Fibroblast of upper back skin (primary cell): ENCODE measurements around the gene TMEM203.
"Not testable (repeated sequence)": the region's sequence is repeated elsewhere in the genome, so short reads cannot be mapped to it uniquely, and the experiment has no call there.

ENCODE experiments used
- DNase-seq: peaks from one replicate; pipeline ENCODE4 v3.0.0-alpha.2; 2013

TMEM203 gene

DNA sequence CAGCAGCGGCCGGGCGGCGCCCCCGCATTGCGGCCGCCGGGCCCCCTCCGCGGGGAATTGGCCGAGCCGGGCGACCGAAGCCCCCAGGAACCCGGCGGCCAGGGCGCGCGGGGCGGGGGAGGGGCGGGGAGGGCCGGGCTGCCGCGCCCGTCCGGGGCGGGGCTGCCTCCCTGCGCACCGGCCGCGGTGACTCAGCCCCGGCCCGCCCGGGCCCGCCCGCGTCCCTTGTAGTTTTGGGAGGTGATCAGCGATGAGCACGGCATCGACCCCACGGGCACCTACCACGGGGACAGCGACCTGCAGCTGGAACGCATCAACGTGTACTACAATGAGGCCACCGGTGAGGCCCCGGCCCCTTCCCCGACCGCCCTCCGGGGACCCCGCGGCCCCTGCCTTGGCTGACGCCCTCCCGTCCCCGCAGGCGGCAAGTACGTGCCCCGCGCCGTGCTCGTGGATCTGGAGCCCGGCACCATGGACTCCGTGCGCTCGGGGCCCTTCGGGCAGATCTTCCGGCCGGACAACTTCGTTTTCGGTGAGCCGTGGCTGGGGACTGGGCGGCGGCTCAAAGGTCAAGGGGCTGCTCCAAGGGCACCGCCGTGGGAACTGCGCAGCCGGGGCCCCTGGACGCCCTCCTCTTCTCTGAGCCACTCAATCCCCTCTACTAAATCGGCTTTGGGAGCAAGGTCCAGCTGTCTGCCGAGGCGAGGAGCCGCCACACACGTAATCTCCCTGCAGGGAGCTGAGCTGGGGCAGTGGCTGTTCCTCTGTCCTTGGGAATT is 36.2 kb upstream of the TMEM203 start:
- peak; percentile 33 for DNase-seq

DNA sequence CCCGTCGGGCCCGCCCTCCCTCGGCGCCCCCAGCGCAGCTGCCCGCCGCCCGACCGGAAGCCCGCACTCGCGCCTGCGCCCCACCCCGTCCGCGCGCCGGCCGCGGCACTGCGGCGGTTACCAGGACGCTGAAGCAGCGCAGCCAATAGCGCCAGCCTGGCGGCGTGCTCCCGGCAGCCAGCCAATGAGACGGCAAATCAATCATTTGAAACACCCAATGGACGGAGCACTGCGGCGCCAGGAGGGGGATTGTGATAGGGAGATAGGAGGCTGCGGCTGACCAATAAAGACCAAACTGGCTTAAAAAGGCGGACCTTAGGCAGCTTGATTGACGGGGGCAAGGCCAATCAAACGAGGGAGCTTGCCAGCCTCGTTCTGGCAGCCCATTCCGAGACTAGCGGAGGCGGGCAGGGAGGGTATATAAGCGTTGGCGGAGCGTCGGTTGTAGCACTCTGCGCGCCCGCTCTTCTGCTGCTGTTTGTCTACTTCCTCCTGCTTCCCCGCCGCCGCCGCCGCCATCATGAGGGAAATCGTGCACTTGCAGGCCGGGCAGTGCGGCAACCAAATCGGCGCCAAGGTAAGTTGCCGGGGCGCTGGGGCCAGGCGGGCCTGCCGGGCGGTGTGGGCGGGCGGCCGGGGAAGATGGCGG is 35.5 kb upstream of the TMEM203 start, which contains the start of gene TUBB4B:
TSS of gene TUBB4B (plus strand) at position 447 of the 649 bp plus-strand sequence. CDS start at position 521, 74 bp downstream.
- DNase-seq = peak; percentile 100

DNA sequence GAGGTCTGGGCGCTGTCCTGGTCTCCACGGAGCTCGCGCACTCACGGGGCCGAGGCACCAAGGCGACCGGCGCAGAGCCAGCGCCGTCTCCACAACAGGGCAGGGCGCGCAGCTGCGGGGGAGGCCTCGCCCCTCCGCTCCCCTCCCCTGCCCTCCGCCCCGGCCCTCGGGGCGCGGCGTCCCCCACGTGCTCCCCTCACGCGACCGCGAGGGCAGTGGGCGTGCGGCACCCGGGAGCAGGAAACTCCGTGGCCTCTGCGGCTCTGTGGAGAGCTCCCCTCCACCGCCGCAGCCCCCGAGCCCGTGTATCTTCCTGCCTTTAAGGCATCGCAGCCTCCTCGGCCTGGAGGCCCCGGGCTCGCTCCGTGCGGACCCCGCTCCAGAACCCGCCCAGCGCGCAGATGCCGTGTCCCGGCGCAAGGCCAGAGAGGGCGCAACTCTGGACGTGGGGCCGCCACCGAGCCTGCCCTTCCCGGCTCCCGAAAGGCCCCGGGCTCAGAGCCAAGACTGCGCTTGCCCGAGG is 34.9 kb upstream of the TMEM203 start:
- peak; percentile 54 for DNase-seq

DNA sequence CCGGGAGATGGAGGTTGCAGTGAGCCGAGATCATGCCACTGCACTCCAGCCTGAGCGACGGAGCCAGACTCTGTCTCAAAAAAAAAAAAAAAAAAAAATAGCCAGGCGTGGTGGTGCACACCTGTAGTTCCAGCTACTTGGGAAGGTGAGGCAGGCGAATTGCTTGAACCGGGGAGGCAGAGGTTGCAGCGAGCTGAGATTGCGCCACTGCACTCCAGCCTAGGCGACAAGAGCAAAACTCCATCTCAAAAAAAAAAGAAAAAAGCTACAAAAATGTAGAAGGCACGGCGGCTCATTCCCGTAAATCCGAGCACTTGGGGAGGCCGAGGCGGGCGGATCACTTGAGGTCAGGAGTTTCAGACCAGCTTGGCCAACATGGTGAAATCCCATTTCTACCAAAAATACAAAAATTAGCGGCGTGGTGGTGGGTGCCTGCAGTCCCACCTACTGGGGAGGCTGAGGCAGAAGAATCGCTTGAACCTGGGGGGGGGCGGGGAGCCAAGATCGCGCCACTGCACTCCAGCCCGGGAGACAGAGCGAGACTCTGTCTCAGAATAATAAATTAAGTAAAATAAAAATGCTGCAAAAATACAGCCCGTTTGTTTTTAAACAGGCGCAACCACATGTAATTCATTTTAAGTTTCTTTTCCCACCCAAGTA is 34.2 kb upstream of the TMEM203 start:
- DNase-seq = not testable (repeated sequence)

DNA sequence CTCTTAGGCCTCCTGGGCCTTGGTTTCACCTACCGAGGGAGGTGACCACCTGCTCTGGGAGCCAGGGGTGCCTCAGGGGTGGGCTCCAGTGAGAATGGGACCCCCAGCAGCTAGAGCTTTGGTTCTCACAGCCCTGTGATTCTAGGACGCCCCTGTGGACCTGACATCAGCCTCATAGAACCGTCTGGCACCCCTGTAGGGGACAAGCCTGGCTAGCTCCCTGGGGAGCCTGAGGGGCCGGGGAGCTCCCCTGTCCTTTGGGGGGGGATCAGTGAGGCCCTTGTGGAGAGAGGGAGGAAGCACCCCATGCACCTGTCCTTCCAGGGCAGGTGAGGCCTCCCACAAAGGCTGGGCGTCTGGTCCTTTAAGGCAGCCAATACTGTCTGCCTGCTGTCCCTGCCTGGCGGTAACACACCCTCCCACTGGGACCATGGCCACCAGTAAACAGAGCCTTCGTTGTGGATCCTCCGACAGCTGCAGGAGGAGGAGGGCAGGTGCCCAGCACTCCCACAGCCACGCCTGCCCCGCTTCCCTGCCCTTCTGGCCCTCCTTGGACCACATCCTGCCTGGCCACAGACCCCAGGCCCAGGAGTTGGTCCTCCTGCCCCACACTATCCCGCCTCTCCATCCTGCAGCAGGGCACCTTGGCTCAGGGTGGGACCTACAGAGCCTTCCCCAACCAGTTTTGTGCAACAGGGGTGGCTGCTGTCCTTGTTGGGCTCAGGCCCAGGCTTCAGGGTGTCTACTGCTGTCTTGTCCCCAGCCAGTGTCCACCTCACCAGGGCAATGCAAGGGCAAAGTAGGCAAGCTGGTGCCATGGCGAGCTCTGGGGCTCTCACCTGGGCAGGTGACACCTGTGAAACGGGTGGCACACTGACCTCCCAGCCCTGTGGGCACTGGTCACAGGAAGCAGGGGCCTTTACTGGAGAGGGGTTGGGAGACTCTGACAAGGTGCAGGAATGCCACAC is 32.6 kb upstream of the TMEM203 start:
- no peak for DNase-seq

DNA sequence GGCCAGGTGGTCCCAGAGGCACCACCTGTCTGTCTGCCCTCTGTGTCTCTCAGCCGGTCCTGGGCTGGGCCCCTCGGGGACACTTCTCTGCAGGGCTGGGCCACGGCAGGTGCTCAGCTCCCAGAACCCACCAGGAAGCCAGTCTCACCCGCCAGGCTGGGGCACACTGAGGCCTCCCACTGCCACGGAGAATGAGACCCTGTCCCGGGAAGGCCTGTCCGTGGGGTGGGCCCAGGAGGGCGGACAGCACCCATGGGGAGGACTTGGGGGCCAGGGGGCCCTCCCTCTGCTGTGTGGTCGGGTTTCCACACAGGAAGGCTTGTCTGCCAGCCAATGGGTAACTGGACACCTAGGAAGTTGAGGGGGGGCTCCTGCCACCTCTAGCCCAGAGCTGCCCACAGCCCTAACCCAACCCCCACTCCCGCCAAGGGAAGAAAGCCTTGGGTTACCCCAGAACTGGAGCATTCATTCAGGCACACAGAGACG is 31.5 kb upstream of the TMEM203 start:
- DNase-seq = no peak

DNA sequence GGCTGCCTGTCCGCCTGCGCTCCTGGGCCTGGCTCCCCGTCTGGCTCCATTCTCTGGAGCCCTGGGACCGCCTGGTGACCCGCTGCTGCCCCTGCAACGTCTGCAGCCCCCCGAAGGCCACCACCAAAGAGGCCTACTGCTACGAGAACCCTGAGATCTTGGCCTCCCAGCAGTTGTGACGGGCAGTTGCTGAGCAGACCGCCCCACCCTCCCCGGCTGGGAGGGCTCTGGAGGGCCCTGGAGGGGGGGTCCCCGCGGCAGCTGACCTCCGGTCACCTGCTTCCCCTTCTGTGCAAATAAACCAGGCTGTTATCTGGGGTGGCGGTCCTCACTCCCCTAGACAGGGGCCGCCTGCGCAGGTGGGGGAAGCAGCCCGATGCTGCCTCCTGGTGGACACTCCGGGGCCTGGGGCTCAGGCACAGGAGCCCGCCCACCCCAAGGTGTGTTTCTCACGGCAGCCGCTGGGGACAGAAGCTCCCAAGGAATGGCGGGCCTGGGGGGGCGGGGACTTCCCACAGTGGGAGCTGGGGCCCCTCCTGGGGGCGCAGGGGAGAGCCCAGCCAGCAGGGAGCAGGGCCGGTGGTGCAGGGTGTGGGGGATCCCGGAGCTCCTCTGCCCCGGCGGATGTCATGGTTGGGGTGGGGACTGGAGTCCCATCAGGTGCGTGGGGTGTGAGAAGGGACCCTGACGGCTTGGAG is 30.9 kb upstream of the TMEM203 start:
- peak; percentile 73 for DNase-seq

DNA sequence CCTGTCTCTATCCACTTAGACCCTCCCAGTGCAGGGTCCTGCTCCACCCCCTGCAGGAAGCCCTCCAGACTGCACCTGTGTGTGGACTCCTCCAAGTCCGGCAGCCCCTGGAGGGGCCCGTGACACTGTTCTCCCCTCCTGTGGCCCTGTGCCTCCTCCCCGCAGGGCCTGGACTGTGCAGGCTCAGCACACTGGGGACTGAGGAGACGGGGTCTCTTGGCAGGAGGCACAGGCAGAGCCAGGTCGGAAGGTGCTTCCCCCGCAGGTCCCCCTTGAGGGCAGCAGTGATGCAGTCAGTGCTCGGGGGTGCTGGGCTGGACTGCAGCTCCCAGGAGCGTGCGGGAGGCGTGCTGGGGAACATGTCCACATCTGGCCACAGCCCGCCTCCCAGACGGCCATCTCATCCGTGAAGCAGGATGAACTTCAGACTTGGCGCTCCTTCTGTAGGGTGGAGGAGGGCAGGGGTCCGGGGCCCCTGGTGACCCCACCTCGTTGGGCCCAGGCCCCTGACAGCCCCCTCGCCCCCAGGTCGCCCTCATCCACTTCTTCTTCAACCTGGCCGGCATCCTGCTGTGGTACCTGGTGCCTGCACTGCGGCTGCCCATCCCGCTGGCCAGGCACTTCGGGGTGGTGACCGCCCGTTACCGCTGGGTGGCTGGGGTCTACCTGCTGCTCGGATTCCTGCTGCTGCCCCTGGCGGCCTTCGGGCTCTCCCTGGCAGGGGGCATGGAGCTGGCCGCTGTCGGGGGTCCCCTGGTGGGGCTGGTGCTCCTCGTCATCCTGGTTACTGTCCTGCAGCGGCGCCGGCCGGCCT is 30.2 kb upstream of the TMEM203 start:
- DNase-seq = no peak

DNA sequence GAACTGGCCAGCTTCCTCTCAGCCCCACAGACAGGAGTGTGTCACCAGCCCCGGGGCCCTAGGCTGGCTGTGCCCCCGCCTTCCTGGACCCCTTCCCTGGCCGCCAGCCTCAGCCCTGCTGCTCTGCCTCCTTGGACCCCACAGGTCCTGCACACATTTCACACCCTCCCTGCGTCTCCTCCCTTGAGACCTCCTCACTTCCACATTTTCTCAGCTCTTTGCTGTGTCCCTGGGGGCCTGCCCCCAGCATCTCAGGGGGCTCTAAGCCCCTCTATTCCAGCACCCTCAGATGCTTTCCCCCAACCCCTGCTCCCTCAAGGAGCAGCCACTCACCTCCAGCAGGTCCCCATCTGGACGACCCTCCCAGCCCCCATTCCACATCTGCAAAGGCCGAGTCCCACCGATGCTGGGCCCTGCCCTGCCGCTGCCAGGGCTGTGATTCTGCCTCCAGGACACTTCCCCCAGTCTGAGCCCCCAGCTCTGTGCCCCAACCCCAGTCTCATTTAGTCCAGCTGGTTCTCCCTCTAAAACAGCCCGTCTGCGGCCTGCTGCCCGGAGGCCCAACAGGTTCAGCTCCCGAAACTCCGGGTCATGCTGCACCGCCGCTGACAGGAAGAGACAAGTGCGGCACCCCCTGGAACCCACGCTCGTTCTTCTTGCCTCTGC is 29.4 kb upstream of the TMEM203 start:
- no peak for DNase-seq

DNA sequence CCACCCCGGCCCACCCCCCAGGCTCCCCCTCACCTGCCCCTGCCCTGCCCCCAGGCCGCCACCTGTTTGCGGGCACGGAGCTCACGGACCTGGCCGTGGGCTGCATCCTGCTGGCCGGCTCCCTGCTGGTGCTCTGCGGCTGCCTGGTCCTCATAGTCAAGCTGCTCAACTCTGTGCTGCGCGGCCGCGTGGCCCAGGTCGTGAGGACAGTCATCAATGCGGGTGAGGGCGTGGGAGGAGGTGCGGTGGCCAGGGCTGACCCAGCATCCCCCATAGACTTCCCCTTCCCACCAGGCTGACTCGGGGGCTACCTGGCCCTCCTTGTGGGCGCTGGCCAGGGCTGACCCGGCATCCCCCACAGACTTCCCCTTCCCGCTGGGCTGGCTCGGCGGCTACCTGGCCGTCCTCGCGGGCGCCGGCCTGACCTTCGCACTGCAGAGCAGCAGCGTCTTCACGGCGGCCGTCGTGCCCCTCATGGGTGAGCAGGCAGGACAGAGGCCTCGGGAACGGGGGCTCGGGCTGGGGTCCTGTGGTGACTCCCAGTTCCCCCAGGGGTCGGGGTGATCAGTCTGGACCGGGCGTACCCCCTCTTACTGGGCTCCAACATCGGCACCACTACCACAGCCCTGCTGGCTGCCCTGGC is 28.7 kb upstream of the TMEM203 start:
- DNase-seq = no peak

DNA sequence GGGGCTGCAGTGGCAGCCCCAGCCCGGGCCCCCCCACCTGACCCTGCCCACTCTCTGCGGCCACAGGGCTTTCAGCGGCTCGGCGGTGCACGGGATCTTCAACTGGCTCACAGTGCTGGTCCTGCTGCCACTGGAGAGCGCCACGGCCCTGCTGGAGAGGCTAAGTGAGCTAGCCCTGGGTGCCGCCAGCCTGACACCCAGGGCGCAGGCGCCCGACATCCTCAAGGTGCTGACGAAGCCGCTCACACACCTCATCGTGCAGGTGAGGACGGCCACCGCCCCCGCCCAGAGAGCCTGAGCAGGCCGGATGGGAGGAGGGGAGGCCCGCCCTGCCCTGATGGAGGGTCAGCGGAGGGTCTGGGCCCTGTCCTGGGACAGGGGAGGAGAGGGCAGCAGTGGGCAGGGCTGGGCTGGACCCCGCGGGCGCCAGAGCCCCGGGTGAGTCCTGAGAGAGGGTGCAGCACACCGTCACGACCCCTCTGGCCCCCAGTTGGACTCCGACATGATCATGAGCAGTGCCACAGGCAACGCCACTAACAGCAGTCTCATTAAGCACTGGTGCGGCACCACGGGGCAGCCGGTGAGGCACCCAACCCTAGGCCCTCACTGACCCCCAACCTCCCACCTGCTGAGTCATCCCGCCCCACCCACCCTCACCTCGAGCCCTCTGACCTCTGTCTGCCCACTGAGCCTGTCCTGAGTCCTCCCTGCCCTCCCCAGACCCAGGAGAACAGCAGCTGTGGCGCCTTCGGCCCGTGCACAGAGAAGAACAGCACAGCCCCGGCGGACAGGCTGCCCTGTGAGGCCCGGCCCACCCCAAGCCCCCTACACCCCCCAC is 27.9 kb upstream of the TMEM203 start:
- DNase-seq = no peak

DNA sequence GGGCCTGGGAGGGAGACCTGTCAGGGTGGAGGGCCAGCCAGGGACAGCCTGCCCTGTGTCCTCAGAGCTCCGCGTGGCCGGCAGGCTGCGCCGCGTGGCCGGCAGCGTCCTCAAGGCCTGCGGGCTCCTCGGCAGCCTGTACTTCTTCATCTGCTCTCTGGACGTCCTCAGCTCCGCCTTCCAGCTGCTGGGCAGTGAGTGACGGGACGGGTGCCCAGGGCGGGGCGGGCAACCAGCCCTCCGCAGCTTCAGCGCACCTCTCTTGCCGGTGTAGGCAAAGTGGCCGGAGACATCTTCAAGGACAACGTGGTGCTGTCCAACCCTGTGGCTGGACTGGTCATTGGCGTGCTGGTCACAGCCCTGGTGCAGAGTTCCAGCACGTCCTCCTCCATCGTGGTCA is 27.1 kb upstream of the TMEM203 start:
- no peak for DNase-seq

DNA sequence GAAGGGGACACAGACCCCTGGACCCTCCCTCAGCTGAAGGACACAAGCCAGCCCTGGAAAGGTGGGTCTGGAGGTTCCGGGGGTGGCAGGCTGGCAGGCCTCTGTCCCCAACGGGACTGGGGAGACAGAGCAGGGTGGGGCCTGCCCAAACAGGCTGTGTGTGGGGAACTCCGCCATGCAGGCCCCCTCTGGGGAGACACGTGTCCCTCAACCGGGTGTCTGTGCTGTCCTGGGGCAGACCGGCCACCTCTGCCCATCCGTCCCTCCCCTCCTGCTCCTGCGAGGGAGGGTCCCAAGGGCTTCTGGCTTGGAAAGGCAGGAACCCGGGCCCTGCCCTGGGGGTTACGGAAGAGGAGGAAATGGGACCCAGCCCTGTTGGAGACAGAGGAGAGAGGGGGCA is 26.7 kb upstream of the TMEM203 start:
- no peak for DNase-seq

DNA sequence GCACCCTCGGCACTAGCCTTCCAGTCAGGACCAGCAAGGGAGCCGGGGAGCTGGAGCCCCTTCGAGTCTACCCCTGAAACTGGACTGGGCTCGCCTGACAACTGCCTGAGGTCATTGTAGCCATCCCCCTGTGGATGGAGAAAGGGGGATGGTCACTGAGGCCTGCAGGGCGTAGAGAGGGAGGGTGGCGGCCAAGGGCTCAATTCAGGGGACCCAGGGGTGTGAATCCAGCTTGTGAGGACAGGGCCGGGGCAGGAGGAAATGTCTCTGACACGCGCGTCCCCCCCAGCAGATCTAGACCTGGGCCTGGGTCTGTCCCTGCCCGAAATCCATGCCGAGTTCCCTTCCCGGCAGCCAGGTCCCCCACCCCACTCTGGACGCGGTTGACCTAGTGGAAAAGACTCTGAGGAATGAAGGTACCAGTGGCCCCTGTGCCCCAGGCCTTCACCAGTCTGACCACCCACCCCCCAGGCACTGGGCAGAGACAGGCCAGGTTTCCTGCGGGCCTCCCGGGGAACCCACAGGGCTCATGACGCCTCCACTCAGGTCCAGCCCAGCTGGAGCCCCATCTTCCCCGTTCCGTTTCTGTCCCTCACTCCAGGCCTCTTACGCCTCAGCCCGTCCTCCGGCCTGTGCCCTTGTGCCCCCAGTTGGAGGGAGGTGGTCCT is 26.1 kb upstream of the TMEM203 start:
- DNase-seq = no peak

DNA sequence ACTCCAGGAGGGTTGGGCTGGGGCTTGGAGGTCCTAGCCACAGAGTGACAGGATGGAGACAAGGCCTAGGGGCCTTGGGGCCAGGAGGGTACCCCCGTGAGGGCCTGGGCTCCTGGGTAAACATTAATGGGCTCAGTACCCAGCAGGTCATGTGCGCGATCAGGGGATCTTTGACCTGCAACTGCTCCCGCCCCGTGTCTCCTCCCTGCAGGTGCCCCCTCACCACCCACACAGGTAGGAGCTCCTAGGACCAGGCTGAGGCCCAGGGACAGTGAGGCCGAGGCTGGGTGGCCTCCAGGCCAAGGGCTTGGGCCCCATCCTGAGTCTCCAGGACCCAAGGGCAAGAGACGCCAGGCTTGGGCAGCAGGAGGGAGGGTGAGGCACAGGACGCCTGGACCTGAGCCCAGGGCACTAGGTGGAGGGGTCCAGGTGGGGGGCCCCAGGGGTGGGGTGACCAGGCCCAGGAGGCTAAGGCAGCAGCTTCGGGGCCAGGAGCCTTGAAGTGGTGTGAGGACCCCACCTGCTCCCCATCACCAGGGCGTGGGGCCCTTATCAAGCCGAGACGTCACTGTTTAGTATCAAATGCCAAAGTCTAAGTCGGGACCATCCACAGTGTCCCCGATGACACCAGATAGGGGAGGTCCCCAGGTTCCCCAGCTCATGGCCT is 25.4 kb upstream of the TMEM203 start, which contains the start of gene SLC34A3:
TSS of gene SLC34A3 (plus strand) at position 197 of the 667 bp plus-strand sequence. CDS start 802 bp downstream, outside the sequence.
- no peak for DNase-seq

DNA sequence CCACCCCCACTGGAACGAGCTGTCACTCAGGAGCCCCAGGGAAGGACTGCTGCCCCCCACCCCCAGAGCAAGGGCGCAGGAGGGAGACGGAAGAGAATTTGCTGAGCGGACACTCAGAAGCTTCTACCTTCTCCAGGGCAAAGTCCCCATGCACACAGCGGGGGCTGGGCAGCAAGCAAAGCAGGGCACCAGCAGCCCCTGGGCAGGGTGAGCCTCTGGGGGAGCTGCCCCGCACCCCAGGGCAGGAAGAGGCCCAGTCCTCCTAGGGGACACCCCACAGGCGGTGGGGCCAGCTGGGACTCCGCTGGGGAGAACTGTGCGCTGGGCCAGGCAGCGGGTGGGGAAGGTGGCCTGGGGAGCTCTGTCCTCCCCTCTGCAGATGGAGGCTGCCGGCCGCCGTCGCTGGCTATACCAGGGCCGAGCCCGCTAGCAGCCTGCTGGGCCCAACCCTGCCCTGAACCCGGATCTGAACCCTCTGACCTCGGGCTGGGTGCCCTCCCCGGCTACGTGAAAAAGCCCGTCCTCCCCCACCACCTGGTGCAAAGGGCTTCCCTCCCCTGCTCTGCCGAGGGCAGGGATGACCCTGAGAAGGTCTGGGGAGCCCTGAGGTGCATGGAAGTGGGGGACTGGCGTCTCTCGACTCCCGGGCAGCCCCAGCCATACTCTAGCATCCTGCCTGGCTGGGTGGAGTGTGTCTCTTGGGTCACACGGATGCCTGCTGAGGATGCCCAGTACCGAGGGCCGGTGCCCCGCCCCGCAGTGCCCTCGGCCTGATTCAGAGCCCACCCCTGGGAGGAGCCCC is 24.7 kb upstream of the TMEM203 start:
- no peak for DNase-seq
